IMR-90 (cell line): Measurements from ENCODE around the gene HTR1E.

Experiments used
- CEBPB ChIP-seq: IDR thresholded peaks from 2 replicates; pipeline ENCODE4 v1.6.1; 2012; ENCODE audit warnings: low read depth, low read length, improper control_type of control experiment
- CTCF ChIP-seq: conservative IDR thresholded peaks from 2 replicates; pipeline ENCODE4 v1.5.1; 2012; ENCODE audit warnings: mild to moderate bottlenecking, low read depth, low read length, improper control_type of control experiment
- MXI1 ChIP-seq: IDR thresholded peaks from 2 replicates; pipeline ENCODE4 v1.6.1; 2012; ENCODE audit warnings: low read depth, mild to moderate bottlenecking, low read length, moderate library complexity, borderline replicate concordance
- POLR2A ChIP-seq: IDR thresholded peaks from 2 replicates; pipeline ENCODE4 v1.6.1; 2012; ENCODE audit warnings: mild to moderate bottlenecking, low read depth, low read length
- RAD21 ChIP-seq: IDR thresholded peaks from 2 replicates; pipeline ENCODE4 v1.6.1; 2012; ENCODE audit warnings: low read length, improper control_type of control experiment
- SMC3 ChIP-seq: fragments of 150-350 bp; IDR thresholded peaks from 2 replicates; pipeline ENCODE4 v1.6.1; 2016; ENCODE audit warnings: low read depth, mild to moderate bottlenecking, antibody characterized with exemption, low read length, moderate library complexity

- no peak for TF ChIP-seq CTCF
- TF ChIP-seq MXI1, result no peak
- TF ChIP-seq SMC3, result no peak
- no peak for TF ChIP-seq POLR2A
- no peak for TF ChIP-seq RAD21
- no peak for TF ChIP-seq CEBPB
Observed at GRCh38 chr6:87054143-87054833, 117.0 kb downstream of the HTR1E start.
